Uterus (tissue), 4 donors: ENCODE measurements around the gene CACNA1C. TPM values are rescaled to one million over a fixed set of nuclear protein-coding genes. Genes with fewer than 3 reads are reported as not detected.

Source experiments
- DNase-seq, 2 donors: peaks; one replicate each; pipeline ENCODE4 v3.0.0-alpha.2; 2019 to 2020
- H3K27ac ChIP-seq, 2 donors: fragments of 200-600 bp; sonication (generic); 1 replicate in 1 of 2; 2 replicates in 1 of 2; pipeline ENCODE4 v1.5.1; 2016 to 2018
- H3K27me3 ChIP-seq, 2 donors: fragments of 200-600 bp; sonication (generic); one replicate each; pipeline ENCODE4 v1.5.1; 2018 to 2019; ENCODE audit warnings: control low read depth in 1 of 2
- H3K36me3 ChIP-seq, 2 donors: fragments of 200-600 bp; sonication (generic); one replicate each; pipeline ENCODE4 v1.5.1; 2019; ENCODE audit warnings: control low read depth in 1 of 2
- H3K4me1 ChIP-seq, 2 donors: fragments of 200-600 bp; sonication (generic); one replicate each; pipeline ENCODE4 v1.5.1; 2018 to 2019; ENCODE audit warnings: control low read depth in 1 of 2
- H3K4me3 ChIP-seq, 2 donors: fragments of 200-600 bp; sonication (generic); 1 replicate in 1 of 2; 2 replicates in 1 of 2; pipeline ENCODE4 v1.5.1; 2018 to 2019; ENCODE audit warnings: mild to moderate bottlenecking in 1 of 2
- H3K9me3 ChIP-seq, 2 donors: fragments of 200-600 bp; sonication (generic); one replicate each; pipeline ENCODE4 v1.5.1; 2019; ENCODE audit warnings: control low read depth in 1 of 2
- CTCF ChIP-seq, 4 experiments: fragments of 200-600 bp in 2 of 4; fragments of 450-650 bp in 2 of 4; sonication (generic) in 2 of 4; IDR thresholded peaks; one replicate each; pipeline ENCODE4 v1.5.1; 2016 to 2019; ENCODE audit warnings: antibody characterized with exemption in 4 of 4, mild to moderate bottlenecking in 2 of 4, moderate library complexity in 1 of 4
- POLR2A ChIP-seq, 2 donors: fragments of 450-650 bp; IDR thresholded peaks; one replicate each; pipeline ENCODE4 v1.6.1; 2016; ENCODE audit warnings: antibody characterized with exemption in 2 of 2, mild to moderate bottlenecking in 1 of 2, moderate library complexity in 1 of 2
- intact Hi-C: fragments of 100-400 bp; cut with DNase I; formaldehyde crosslinking; loops from one replicate; pipeline ENCODE4 v1.15.1; 2023; ENCODE audit warnings: low total_unique reads
- total RNA-seq, 4 donors: library from RNA; depleted of rRNA in 3 of 4; stranded (reverse); fragments of >200 nt in 3 of 4; gene quantifications; one replicate each; pipeline versions ENCODE4 v1.1.0 to v1.2.4, GENCODE V29; 2014 to 2023
- donor health status: DM: yes; HTN: yes; CAD: no.

The CACNA1C gene
- total RNA-seq, 4 donors from 2014 or later, result 15.9 to 121 (median 32.1) TPM

DNA sequence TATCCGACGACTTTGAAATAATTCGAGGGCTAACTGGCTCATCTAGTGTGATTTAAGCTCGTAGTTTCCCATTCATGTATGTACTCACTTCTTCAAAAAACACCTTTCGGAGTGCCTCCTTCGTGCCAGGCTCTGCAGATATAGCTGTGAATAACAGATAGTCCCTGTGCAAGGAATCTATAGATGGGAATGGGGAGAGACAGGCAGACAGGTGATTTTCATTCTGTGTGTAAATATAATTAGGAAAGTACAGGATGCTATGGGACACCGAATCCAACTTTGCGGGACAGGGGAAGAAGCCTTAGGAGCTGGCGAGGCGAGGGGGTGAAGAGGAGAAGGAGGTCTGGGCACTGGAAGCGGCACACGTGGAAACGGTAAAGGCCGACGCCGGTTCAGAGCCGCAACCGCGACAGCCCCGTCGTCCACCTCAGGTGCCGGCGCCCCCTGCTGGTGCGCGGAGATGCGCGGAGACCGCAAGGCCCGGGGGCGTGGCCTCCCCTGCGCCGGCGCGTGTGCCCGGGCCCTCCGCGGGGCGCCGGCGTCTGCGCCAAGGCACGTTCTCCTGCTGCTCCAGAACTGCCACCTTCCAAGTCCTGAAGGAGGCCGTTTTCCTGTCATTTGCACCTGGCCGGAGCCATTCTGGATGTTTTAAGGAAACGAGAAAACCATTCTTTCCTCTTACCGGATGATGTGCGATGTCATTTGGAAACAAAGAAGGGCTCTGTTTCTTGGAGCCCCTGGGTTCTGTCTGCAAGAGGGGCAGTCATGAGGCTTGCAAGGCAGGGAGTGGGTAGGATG, 18.0 kb upstream of the CACNA1C start:
- peak overlapping the region; percentile 79 to 87 for H3K27ac ChIP-seq
- TF ChIP-seq POLR2A (IDR thresholded peaks at IDR 0.05) (peak; percentile 41 to 42), CTCF (IDR thresholded peaks at IDR 0.05) (peak; percentile 78 to 99 (median 97))
- peak; percentile 88 to 90 for DNase-seq
- intact Hi-C loops, result loop anchor here (5.0 to 10.0 kb wide), 3 partner anchors 60 to 238 kb away; no protein-coding TSS in a partner anchor
- no peaks in the 10 kb centered on the region for H3K36me3 ChIP-seq
- peak overlapping the region; percentile 28 to 32 for H3K4me3 ChIP-seq
- H3K27me3 ChIP-seq, result no peaks in the 10 kb centered on the region
- no peaks in the 10 kb centered on the region for H3K9me3 ChIP-seq
- peaks cover 7 to 13% of the 10 kb centered on the region in 2 donors for H3K4me1 ChIP-seq

GRCh38 chr12:2035431-2036055, 17.2 kb upstream of the CACNA1C start:
- H3K27ac ChIP-seq, result peak overlapping the region; percentile 79 to 87
- peaks cover under 1 to 7% of the 10 kb centered on the region in 2 donors for H3K4me1 ChIP-seq
- DNase-seq, result no peak
- no peaks in the 10 kb centered on the region for H3K9me3 ChIP-seq
- no peaks in the 10 kb centered on the region for H3K27me3 ChIP-seq
- intact Hi-C loops, result loop anchor here (5.0 to 10.0 kb wide), 3 partner anchors 61 to 238 kb away; no protein-coding TSS in a partner anchor
- no peaks in the 10 kb centered on the region for H3K36me3 ChIP-seq
- no peak for TF ChIP-seq POLR2A (IDR thresholded peaks at IDR 0.05)
- peak in 1 of 4 experiments; percentile 8 for TF ChIP-seq CTCF (IDR thresholded peaks at IDR 0.05)
- H3K4me3 ChIP-seq, result peak overlapping the region; percentile 28 to 32

GRCh38 chr12:2039034-2039433, 13.8 kb upstream of the CACNA1C start:
- H3K27me3 ChIP-seq, result no peaks in the 10 kb centered on the region
- intact Hi-C loops, result loop anchor here (5.0 to 10.0 kb wide), 3 partner anchors 64 to 242 kb away; no protein-coding TSS in a partner anchor
- TF ChIP-seq POLR2A (IDR thresholded peaks at IDR 0.05), result no peak
- TF ChIP-seq CTCF (IDR thresholded peaks at IDR 0.05), result no peak
- peak overlapping the region; percentile 79 to 87 for H3K27ac ChIP-seq
- H3K36me3 ChIP-seq, result no peaks in the 10 kb centered on the region
- no peak overlapping the region for H3K4me3 ChIP-seq
- no peak for DNase-seq
- peaks cover 0 to 4% of the 10 kb centered on the region in 2 donors for H3K4me1 ChIP-seq
- no peaks in the 10 kb centered on the region for H3K9me3 ChIP-seq

DNA sequence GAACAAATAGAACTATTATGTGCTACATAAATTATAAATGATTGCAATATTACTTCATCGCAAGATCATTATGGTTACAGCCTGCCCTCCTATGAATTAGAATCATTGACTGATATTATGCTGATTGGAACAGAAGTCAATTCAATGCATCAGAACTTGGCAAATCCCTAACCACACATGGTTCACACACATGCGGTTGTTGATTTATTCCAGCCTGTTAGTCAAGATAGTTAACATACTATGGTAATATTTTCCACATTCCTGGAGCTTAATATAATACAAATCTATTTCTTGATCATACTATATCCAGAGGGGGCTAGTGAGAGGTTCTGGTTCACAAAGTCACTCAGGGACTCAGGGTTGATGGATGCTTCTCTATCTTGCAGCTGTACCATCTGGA, 9.7 kb upstream of the CACNA1C start:
- H3K4me3 ChIP-seq, result no peak overlapping the region
- TF ChIP-seq POLR2A (IDR thresholded peaks at IDR 0.05), result no peak
- no peak for TF ChIP-seq CTCF (IDR thresholded peaks at IDR 0.05)
- DNase-seq, result no peak
- H3K27ac ChIP-seq, result no peak overlapping the region
- H3K36me3 ChIP-seq, result no peaks in the 10 kb centered on the region
- no peaks in the 10 kb centered on the region for H3K4me1 ChIP-seq
- no peaks in the 10 kb centered on the region for H3K9me3 ChIP-seq
- H3K27me3 ChIP-seq, result no peaks in the 10 kb centered on the region
- intact Hi-C loops, result no loop called here

GRCh38 chr12:2044165-2044564, 8.6 kb upstream of the CACNA1C start:
- DNase-seq, result no peak
- Histone ChIP-seq H3K27ac (no peak overlapping the region), H3K36me3 (no peaks in the 10 kb centered on the region), H3K4me1 (no peaks in the 10 kb centered on the region), H3K27me3 (no peaks in the 10 kb centered on the region), H3K9me3 (no peaks in the 10 kb centered on the region), H3K4me3 (no peak overlapping the region)
- TF ChIP-seq POLR2A (IDR thresholded peaks at IDR 0.05) (no peak), CTCF (IDR thresholded peaks at IDR 0.05) (no peak)
- intact Hi-C loops, result no loop called here
